WTC11 (cell line): ENCODE results near the gene COG1. TPM values are rescaled to one million over a fixed set of nuclear protein-coding genes. Genes with fewer than 3 reads are reported as not detected.

Experiments used
- ATAC-seq: fragments of 200-7000 bp; cut with Tn5 transposase; 2 replicates; pipeline ENCODE4 v1.10.0; 2021; ENCODE audit warnings: mild to moderate bottlenecking, moderate library complexity
- CTCF ChIA-PET: fragments of 300-600 bp; sonication (Branson Sonifier 250); formaldehyde crosslinking; loops from one replicate; lab custom pipeline; 2021; ENCODE audit warnings: antibody characterized with exemption; lab: Charles Lee
- POLR2A ChIA-PET: fragments of 350-600 bp; sonication (Branson Sonifier 250); formaldehyde crosslinking; loops from one replicate; lab custom pipeline; 2021; ENCODE audit warnings: antibody characterized with exemption; lab: Charles Lee
- DNase-seq: peaks from one replicate; pipeline ENCODE4 v3.0.0; 2021; ENCODE audit warnings: low spot score
- H3K27ac Mint-ChIP-seq: 2 replicates; pipeline ENCODE4 v1.8.0; 2021; ENCODE audit warnings: mixed read lengths
- H3K27me3 Mint-ChIP-seq: 2 replicates; pipeline ENCODE4 v1.8.0; 2021; ENCODE audit warnings: low read depth, mild to moderate bottlenecking, moderate library complexity, mixed read lengths
- H3K36me3 Mint-ChIP-seq: 2 replicates; pipeline ENCODE4 v1.8.0; 2021; ENCODE audit warnings: mixed read lengths
- H3K4me1 Mint-ChIP-seq: 2 replicates; pipeline ENCODE4 v1.8.0; 2022; ENCODE audit warnings: mixed read lengths
- H3K4me3 Mint-ChIP-seq: 2 replicates; pipeline ENCODE4 v1.8.0; 2021; ENCODE audit warnings: mild to moderate bottlenecking, moderate library complexity, mixed read lengths
- H3K9me3 Mint-ChIP-seq: 2 replicates; pipeline ENCODE4 v1.8.0; 2021; ENCODE audit warnings: mixed read lengths
- AFF4 ChIP-seq: sonication (generic); formaldehyde crosslinking; IDR thresholded peaks from 2 replicates; pipeline ENCODE4 v1.8.1; 2023; ENCODE audit warnings: mild to moderate bottlenecking, missing genetic modification reagents, borderline replicate concordance
- CDX4 ChIP-seq: fragments of 250-450 bp; sonication (Bioruptor Pico); IDR thresholded peaks from 2 replicates; pipeline ENCODE4 v1.9.0; 2021; ENCODE audit warnings: moderate library complexity, mild to moderate bottlenecking, inconsistent platforms, borderline replicate concordance
- E2F5 ChIP-seq: sonication (generic); formaldehyde crosslinking; IDR thresholded peaks from 2 replicates; pipeline ENCODE4 v1.8.1; 2022; ENCODE audit warnings: mild to moderate bottlenecking, moderate library complexity, missing genetic modification reagents
- FOXP1 ChIP-seq: sonication (generic); formaldehyde crosslinking; IDR thresholded peaks from 2 replicates; pipeline ENCODE4 v1.8.0; 2022; ENCODE audit warnings: missing genetic modification reagents, mild to moderate bottlenecking, moderate library complexity, borderline replicate concordance
- IRF2 ChIP-seq: sonication (generic); formaldehyde crosslinking; IDR thresholded peaks from 2 replicates; pipeline ENCODE4 v1.8.0; 2022; ENCODE audit warnings: low read depth, missing genetic modification reagents, borderline replicate concordance
- MXD4 ChIP-seq: fragments of 250-450 bp; sonication (Bioruptor Pico); IDR thresholded peaks from 2 replicates; pipeline ENCODE4 v1.8.0; 2021; ENCODE audit warnings: mild to moderate bottlenecking, moderate library complexity, borderline replicate concordance
- MYBL2 ChIP-seq: sonication (generic); formaldehyde crosslinking; IDR thresholded peaks from 2 replicates; pipeline ENCODE4 v1.8.1; 2023; ENCODE audit warnings: mild to moderate bottlenecking, moderate library complexity, missing genetic modification reagents
- NFATC4 ChIP-seq: fragments of 250-450 bp; sonication (Bioruptor Pico); IDR thresholded peaks from 2 replicates; pipeline ENCODE4 v1.9.0; 2021; ENCODE audit warnings: mild to moderate bottlenecking
- NFYB ChIP-seq: sonication (generic); formaldehyde crosslinking; conservative IDR thresholded peaks from 2 replicates; pipeline ENCODE4 v1.8.0; 2022; ENCODE audit warnings: low read depth, missing genetic modification reagents
- NR1H2 ChIP-seq: sonication (generic); formaldehyde crosslinking; IDR thresholded peaks from 2 replicates; pipeline ENCODE4 v1.9.0; 2021; ENCODE audit warnings: mild to moderate bottlenecking, moderate library complexity, missing genetic modification reagents
- NR2C2 ChIP-seq: sonication (generic); formaldehyde crosslinking; IDR thresholded peaks from 2 replicates; pipeline ENCODE4 v1.8.0; 2022; ENCODE audit warnings: mild to moderate bottlenecking, missing genetic modification reagents
- NR3C1 ChIP-seq: sonication (generic); formaldehyde crosslinking; conservative IDR thresholded peaks from 2 replicates; pipeline ENCODE4 v1.8.1; 2023; ENCODE audit warnings: low read depth, mild to moderate bottlenecking, missing genetic modification reagents
- SMAD4 ChIP-seq: sonication (generic); formaldehyde crosslinking; IDR thresholded peaks from 2 replicates; pipeline ENCODE4 v1.8.0; 2022; ENCODE audit warnings: mild to moderate bottlenecking, missing genetic modification reagents
- TEAD1 ChIP-seq: sonication (generic); formaldehyde crosslinking; IDR thresholded peaks from 2 replicates; pipeline ENCODE4 v1.8.0; 2022; ENCODE audit warnings: mild to moderate bottlenecking, missing genetic modification reagents
- USF1 ChIP-seq: sonication (generic); formaldehyde crosslinking; IDR thresholded peaks from 2 replicates; pipeline ENCODE4 v1.8.0; 2022; ENCODE audit warnings: mild to moderate bottlenecking, missing genetic modification reagents
- ZMAT4 ChIP-seq: fragments of 250-450 bp; sonication (Bioruptor Pico); IDR thresholded peaks from 2 replicates; pipeline ENCODE4 v1.9.0; 2021; ENCODE audit warnings: mild to moderate bottlenecking
- ZNF138 ChIP-seq: sonication (generic); formaldehyde crosslinking; conservative IDR thresholded peaks from 2 replicates; pipeline ENCODE4 v1.8.1; 2022; ENCODE audit warnings: mild to moderate bottlenecking, moderate library complexity, missing genetic modification reagents
- ZNF232 ChIP-seq: sonication (generic); formaldehyde crosslinking; IDR thresholded peaks from 2 replicates; pipeline ENCODE4 v1.8.0; 2022; ENCODE audit warnings: mild to moderate bottlenecking, missing genetic modification reagents
- ZNF423 ChIP-seq: fragments of 250-450 bp; sonication (Bioruptor Pico); IDR thresholded peaks from 2 replicates; pipeline ENCODE4 v2.1.2; 2022; ENCODE audit warnings: mild to moderate bottlenecking, moderate library complexity
- ZNF425 ChIP-seq: fragments of 250-450 bp; sonication (Bioruptor Pico); conservative IDR thresholded peaks from 2 replicates; pipeline ENCODE4 v1.9.0; 2021; ENCODE audit warnings: mild to moderate bottlenecking
- total RNA-seq: library from RNA; stranded (reverse); gene quantifications from 3 replicates; pipeline ENCODE4 v1.2.3, GENCODE V29; 2021

The COG1 gene
- total RNA-seq, 1 experiment from 2014 or later: 22.6 TPM

- H3K27ac Mint-ChIP-seq: no peak overlapping the region
- H3K9me3 Mint-ChIP-seq: no peaks in the 10 kb centered on the region
- H3K4me3 Mint-ChIP-seq: no peak overlapping the region
- peaks cover 17% of the 10 kb centered on the region for H3K27me3 Mint-ChIP-seq
- ChIA-PET POLR2A (no interaction called here), CTCF (interaction anchor here (1.6 to 2.7 kb wide), 2 partner anchors 66 to 601 kb away, joined by 3 to 13 read pairs; partner anchors contain the start of gene SLC39A11)
- TF ChIP-seq AFF4 (CRISPR knock-in tag) (no peak), ZNF425 (CRISPR knock-in tag) (no peak), NR1H2 (no peak), CDX4 (CRISPR knock-in tag) (no peak), ZNF232 (CRISPR knock-in tag) (no peak), NFYB (no peak), NFATC4 (no peak), ZNF423 (CRISPR knock-in tag) (no peak), IRF2 (CRISPR knock-in tag) (no peak), NR3C1 (CRISPR knock-in tag) (no peak), E2F5 (CRISPR knock-in tag) (no peak), FOXP1 (CRISPR knock-in tag) (no peak), SMAD4 (no peak), TEAD1 (CRISPR knock-in tag) (no peak), MXD4 (CRISPR knock-in tag) (no peak), ZMAT4 (CRISPR knock-in tag) (no peak), NR2C2 (CRISPR knock-in tag) (no peak), USF1 (CRISPR knock-in tag) (no peak), MYBL2 (no peak), ZNF138 (CRISPR knock-in tag) (no peak)
- ATAC-seq: no peak
- peaks cover 46% of the 10 kb centered on the region for H3K4me1 Mint-ChIP-seq
- no peak for DNase-seq
- H3K36me3 Mint-ChIP-seq: no peaks in the 10 kb centered on the region
Measured at GRCh38 chr17:73158133-73158532, 34.7 kb upstream of the COG1 start.
